Measurements from ENCODE around the gene RPS6KA2. TPM values are rescaled to one million over a fixed set of nuclear protein-coding genes. Genes with fewer than 3 reads are reported as not detected.

RPS6KA2 gene
- total and polyA plus RNA-seq, 2 donors (not counting 1 experiment from before 2014, with no cell fraction given): 2.2 to 16.0 TPM

GRCh38 chr6:166503167-166503744 lies 123.8 kb downstream of the RPS6KA2 start:
- ChIA-PET CTCF (no interaction called here), POLR2A (no interaction called here)
- DNase-seq (no peak), ATAC-seq (ENCODE audit: low read depth) (no peak)
- H3K4me2 ChIP-seq (replicated peaks; ENCODE audit: low read depth, low read length, poor library complexity, severe bottlenecking): no peak overlapping the region
- WGBS (ENCODE audit: insufficient coverage): 96% methylated on average over 9 of the region's 12 CpGs
- H3K27ac ChIP-seq (ENCODE audit: low read length in 2 of 2): no peak overlapping the region
- Mint-ChIP-seq H3K9me3 (ENCODE audit: insufficient read depth) (no peaks in the 10 kb centered on the region), H3K27ac (no peak overlapping the region), H3K4me1 (peaks cover 2% of the 10 kb centered on the region), H3K4me3 (no peak overlapping the region), H3K27me3 (no peaks in the 10 kb centered on the region)
- H3K27me3 ChIP-seq (replicated peaks in 1 of 4; ENCODE audit: control extremely low read depth in 1 of 4, control insufficient read depth in 3 of 4, insufficient read depth in 4 of 4, low read length in 3 of 4): no peaks in the 10 kb centered on the region
- intact Hi-C loops (cut with micrococcal nuclease): no loop called here
- peaks cover 0 to 10% (median 0%) of the 10 kb centered on the region in 3 donors for H3K9me3 ChIP-seq (ENCODE audit: control extremely low read depth in 1 of 3, control insufficient read depth in 2 of 3, insufficient read depth in 1 of 3, low read length in 2 of 3)
- H3K36me3 ChIP-seq (replicated peaks in 1 of 2; ENCODE audit: control extremely low read depth in 1 of 2, control insufficient read depth in 1 of 2, extremely low read depth in 1 of 2, insufficient read depth in 2 of 2, low read length in 1 of 2): no peaks in the 10 kb centered on the region
- H3K4me3 ChIP-seq (ENCODE audit: control extremely low read depth in 1 of 5, extremely low read depth in 1 of 5, insufficient read depth in 1 of 5, low read depth in 2 of 5, low read length in 4 of 5): no peak overlapping the region
- no peak overlapping the region for H2AFZ ChIP-seq (ENCODE audit: insufficient read depth, low read depth, low read length, poor library complexity, severe bottlenecking)
- TF ChIP-seq EZH2 (IDR thresholded peaks at IDR 0.05; ENCODE audit: borderline replicate concordance, insufficient read depth, low read depth, low read length, poor library complexity, severe bottlenecking) (no peak), CTCF (IDR thresholded peaks at IDR 0.05) (no peak)
- H4K20me1 ChIP-seq (ENCODE audit: control insufficient read depth, insufficient read depth, low read length, poor library complexity, severe bottlenecking): no peaks in the 10 kb centered on the region
- no peak overlapping the region for H3K9ac ChIP-seq (ENCODE audit: low read length)
- no peaks in the 10 kb centered on the region for H3K79me2 ChIP-seq (ENCODE audit: control insufficient read depth, insufficient read depth, low read length)
- no peaks in the 10 kb centered on the region for H3K4me1 ChIP-seq (ENCODE audit: control insufficient read depth in 2 of 2, insufficient read depth in 2 of 2, low read length in 2 of 2)

- Histone ChIP-seq H3K27ac (ENCODE audit: low read length in 2 of 2) (no peak overlapping the region), H3K36me3 (replicated peaks in 1 of 2; ENCODE audit: control extremely low read depth in 1 of 2, control insufficient read depth in 1 of 2, extremely low read depth in 1 of 2, insufficient read depth in 2 of 2, low read length in 1 of 2) (no peaks in the 10 kb centered on the region), H3K27me3 (replicated peaks in 1 of 4; ENCODE audit: control extremely low read depth in 1 of 4, control insufficient read depth in 3 of 4, insufficient read depth in 4 of 4, low read length in 3 of 4) (no peaks in the 10 kb centered on the region), H4K20me1 (ENCODE audit: control insufficient read depth, insufficient read depth, low read length, poor library complexity, severe bottlenecking) (no peaks in the 10 kb centered on the region), H3K4me3 (ENCODE audit: control extremely low read depth in 1 of 5, extremely low read depth in 1 of 5, insufficient read depth in 1 of 5, low read depth in 2 of 5, low read length in 4 of 5) (no peak overlapping the region), H3K79me2 (ENCODE audit: control insufficient read depth, insufficient read depth, low read length) (no peaks in the 10 kb centered on the region), H3K4me2 (replicated peaks; ENCODE audit: low read depth, low read length, poor library complexity, severe bottlenecking) (no peak overlapping the region), H3K9ac (ENCODE audit: low read length) (no peak overlapping the region), H2AFZ (ENCODE audit: insufficient read depth, low read depth, low read length, poor library complexity, severe bottlenecking) (no peak overlapping the region), H3K9me3 (ENCODE audit: control extremely low read depth in 1 of 3, control insufficient read depth in 2 of 3, insufficient read depth in 1 of 3, low read length in 2 of 3) (peaks cover 0 to 13% (median 0%) of the 10 kb centered on the region in 3 donors), H3K4me1 (ENCODE audit: control insufficient read depth in 2 of 2, insufficient read depth in 2 of 2, low read length in 2 of 2) (no peaks in the 10 kb centered on the region)
- POLR2A ChIA-PET: no interaction called here
- intact Hi-C loops (cut with micrococcal nuclease): no loop called here
- no peak for TF ChIP-seq EZH2 (IDR thresholded peaks at IDR 0.05; ENCODE audit: borderline replicate concordance, insufficient read depth, low read depth, low read length, poor library complexity, severe bottlenecking)
- no peak for TF ChIP-seq CTCF (IDR thresholded peaks at IDR 0.05)
- Mint-ChIP-seq H3K27ac (no peak overlapping the region), H3K9me3 (ENCODE audit: insufficient read depth) (no peaks in the 10 kb centered on the region), H3K4me1 (peaks cover 2% of the 10 kb centered on the region), H3K4me3 (no peak overlapping the region), H3K27me3 (no peaks in the 10 kb centered on the region)
- WGBS (ENCODE audit: insufficient coverage): 90% methylated on average over 13 of the region's 14 CpGs
- ATAC-seq (ENCODE audit: low read depth): no peak
- no peak for DNase-seq
- CTCF ChIA-PET: no interaction called here
Measured at GRCh38 chr6:166502453-166502852, 124.6 kb downstream of the RPS6KA2 start.

Data from B cell (primary cell).